Caco-2 (cell line): Measurements from ENCODE around the gene TSHZ2. TPM values are rescaled to one million over a fixed set of nuclear protein-coding genes. Genes with fewer than 3 reads are reported as not detected.

ENCODE experiments used
- BruUV-seq: library from RNA; stranded (reverse); fragments of 400-500 nt; replicated peaks from 2 replicates; lab custom pipeline; 2021; lab: Mats Ljungman, UMichigan
- CTCF ChIA-PET: fragments of 300-600 bp; sonication (Branson Sonifier 250); formaldehyde crosslinking; loops from one replicate; lab custom pipeline; 2022; ENCODE audit warnings: antibody characterized with exemption; lab: Charles Lee
- POLR2A ChIA-PET: fragments of 300-600 bp; sonication (Branson Sonifier 250); formaldehyde crosslinking; loops from one replicate; lab custom pipeline; 2022; ENCODE audit warnings: antibody characterized with exemption; lab: Charles Lee
- DNase-seq, 2 experiments: peaks; one replicate each; pipeline versions ENCODE4 v3.0.0 to v3.0.0-alpha.2; 2020 to 2022
- H3K27me3 ChIP-seq: replicated peaks from 2 replicates; pipeline ENCODE4 v1.6.0; 2011; ENCODE audit warnings: low read length; ENCODE audit not compliant: control insufficient read depth, insufficient read depth
- H3K36me3 ChIP-seq: 2 replicates; pipeline ENCODE4 v1.5.1; 2011; ENCODE audit warnings: low read length; ENCODE audit not compliant: control insufficient read depth, insufficient read depth
- H3K4me1 ChIP-seq: fragments of 250-450 bp; sonication (Bioruptor Pico); 2 replicates; pipeline ENCODE4 v1.5.1; 2020; ENCODE audit warnings: mild to moderate bottlenecking
- H3K4me3 ChIP-seq: 2 replicates; pipeline ENCODE4 v1.5.1; 2011; ENCODE audit warnings: low read depth, mild to moderate bottlenecking, control low read depth, low read length
- H3K9me3 ChIP-seq: fragments of 250-450 bp; sonication (Bioruptor Pico); 2 replicates; pipeline ENCODE4 v1.5.1; 2020; ENCODE audit warnings: mild to moderate bottlenecking, moderate library complexity
- H3K27ac Mint-ChIP-seq: one replicate; pipeline ENCODE4 v1.8.0; 2022; ENCODE audit warnings: mixed read lengths; ENCODE audit not compliant: unreplicated experiment
- H3K27me3 Mint-ChIP-seq: one replicate; pipeline ENCODE4 v1.8.0; 2022; ENCODE audit warnings: mixed read lengths; ENCODE audit not compliant: insufficient read depth, unreplicated experiment
- H3K36me3 Mint-ChIP-seq: one replicate; pipeline ENCODE4 v1.8.0; 2022; ENCODE audit warnings: mild to moderate bottlenecking, mixed read lengths; ENCODE audit not compliant: insufficient read depth, unreplicated experiment
- H3K4me1 Mint-ChIP-seq: one replicate; pipeline ENCODE4 v1.8.0; 2022; ENCODE audit warnings: low read depth, mixed read lengths; ENCODE audit not compliant: unreplicated experiment
- H3K4me3 Mint-ChIP-seq: one replicate; pipeline ENCODE4 v1.8.0; 2022; ENCODE audit warnings: mild to moderate bottlenecking, moderate library complexity, mixed read lengths; ENCODE audit not compliant: unreplicated experiment
- H3K9me3 Mint-ChIP-seq: one replicate; pipeline ENCODE4 v1.8.0; 2022; ENCODE audit warnings: mixed read lengths; ENCODE audit not compliant: unreplicated experiment
- CTCF ChIP-seq, 2 experiments: fragments of 200-600 bp in 1 of 2; IDR thresholded peaks; 1 replicate in 1 of 2; 2 replicates in 1 of 2; pipeline versions ENCODE4 v1.5.1 to v1.8.0; 2011 to 2022; ENCODE audit warnings: antibody characterized with exemption in 1 of 2, control low read depth in 1 of 2, inconsistent platforms in 1 of 2, low read depth in 1 of 2, low read length in 1 of 2, mild to moderate bottlenecking in 1 of 2, moderate library complexity in 1 of 2; ENCODE audit not compliant: insufficient read depth in 1 of 2, severe bottlenecking in 1 of 2, unreplicated experiment in 1 of 2
- intact Hi-C: fragments of 100-400 bp; cut with micrococcal nuclease; formaldehyde crosslinking; loops from one replicate; pipeline ENCODE4 v1.10.0; 2022; ENCODE audit not compliant: unreplicated experiment
- total RNA-seq: library from RNA; stranded (reverse); gene quantifications from 2 replicates; pipeline ENCODE4 v1.2.3, GENCODE V29; 2022

Gene TSHZ2
- total RNA-seq, 1 experiment from 2014 or later, result 0.07 TPM

GRCh38 chr20:53124075-53124551, 152.0 kb downstream of the TSHZ2 start:
- ChIA-PET POLR2A (no interaction called here), CTCF (interaction anchor here (1.0 kb wide), 1 partner anchor 423 kb away, joined by 3 read pairs; no protein-coding TSS in a partner anchor)
- Mint-ChIP-seq H3K4me3 (no peak overlapping the region), H3K9me3 (no peaks in the 10 kb centered on the region), H3K27ac (no peak overlapping the region), H3K36me3 (no peaks in the 10 kb centered on the region), H3K4me1 (no peaks in the 10 kb centered on the region), H3K27me3 (peaks cover 14% of the 10 kb centered on the region)
- TF ChIP-seq CTCF (IDR thresholded peaks at IDR 0.05; ENCODE audit: insufficient read depth in 1 of 2, low read depth in 1 of 2, low read length in 1 of 2, severe bottlenecking in 1 of 2, unreplicated experiment in 1 of 2), result no peak
- Histone ChIP-seq H3K9me3 (no peaks in the 10 kb centered on the region), H3K36me3 (no peaks in the 10 kb centered on the region), H3K27me3 (no peaks in the 10 kb centered on the region), H3K4me3 (no peak overlapping the region), H3K4me1 (no peaks in the 10 kb centered on the region)
- DNase-seq, result no peak
- intact Hi-C loops, result no loop called here
- no TSS peak for BruUV-seq

GRCh38 chr20:53124803-53125202, 152.6 kb downstream of the TSHZ2 start:
- no TSS peak for BruUV-seq
- POLR2A ChIA-PET, result no interaction called here
- H3K27me3 Mint-ChIP-seq, result peaks cover 12% of the 10 kb centered on the region

GRCh38 chr20:53126185-53126584, 154.0 kb downstream of the TSHZ2 start:
- Mint-ChIP-seq H3K36me3 (no peaks in the 10 kb centered on the region), H3K4me1 (no peaks in the 10 kb centered on the region), H3K27me3 (peaks cover 11% of the 10 kb centered on the region), H3K4me3 (no peak overlapping the region), H3K9me3 (no peaks in the 10 kb centered on the region), H3K27ac (no peak overlapping the region)
- no peak for TF ChIP-seq CTCF (IDR thresholded peaks at IDR 0.05; ENCODE audit: insufficient read depth in 1 of 2, low read depth in 1 of 2, low read length in 1 of 2, severe bottlenecking in 1 of 2, unreplicated experiment in 1 of 2)
- Histone ChIP-seq H3K4me3 (no peak overlapping the region), H3K9me3 (no peaks in the 10 kb centered on the region), H3K27me3 (no peaks in the 10 kb centered on the region), H3K36me3 (no peaks in the 10 kb centered on the region), H3K4me1 (no peaks in the 10 kb centered on the region)
- ChIA-PET CTCF (no interaction called here), POLR2A (no interaction called here)
- no TSS peak for BruUV-seq
- no peak for DNase-seq
- intact Hi-C loops, result no loop called here

More at GRCh38 chr20:53124803-53125202, 152.6 kb downstream of the TSHZ2 start:
- no peak for DNase-seq
- Histone ChIP-seq H3K27me3 (no peaks in the 10 kb centered on the region), H3K4me1 (no peaks in the 10 kb centered on the region), H3K4me3 (no peak overlapping the region), H3K36me3 (no peaks in the 10 kb centered on the region), H3K9me3 (no peaks in the 10 kb centered on the region)
- H3K4me3 Mint-ChIP-seq, result no peak overlapping the region
- H3K9me3 Mint-ChIP-seq, result no peaks in the 10 kb centered on the region
- CTCF ChIA-PET, result interaction anchor here (1.0 kb wide), 1 partner anchor 423 kb away, joined by 3 read pairs; no protein-coding TSS in a partner anchor
- no peaks in the 10 kb centered on the region for H3K4me1 Mint-ChIP-seq
- intact Hi-C loops, result no loop called here
- no peaks in the 10 kb centered on the region for H3K36me3 Mint-ChIP-seq
- no peak overlapping the region for H3K27ac Mint-ChIP-seq
- no peak for TF ChIP-seq CTCF (IDR thresholded peaks at IDR 0.05; ENCODE audit: insufficient read depth in 1 of 2, low read depth in 1 of 2, low read length in 1 of 2, severe bottlenecking in 1 of 2, unreplicated experiment in 1 of 2)
